ENCODE results near the gene PHF21A. TPM values are rescaled to one million over a fixed set of nuclear protein-coding genes. Genes with fewer than 3 reads are reported as not detected.

Gene PHF21A
- total RNA-seq, 1 experiment from 2014 or later, result 29.4 TPM

- TF ChIP-seq E2F1 (CRISPR knock-in tag; IDR thresholded peaks at IDR 0.05) (no peak), FOXP1 (CRISPR knock-in tag; IDR thresholded peaks at IDR 0.05; ENCODE audit: borderline replicate concordance) (0 out of 2 replicates have a peak, but pooled peaks have one; percentile 11), TP53 (CRISPR knock-in tag; IDR thresholded peaks at IDR 0.05) (no peak), GRHL2 (CRISPR knock-in tag; IDR thresholded peaks at IDR 0.05; ENCODE audit: insufficient replicate concordance, severe bottlenecking) (no peak), ELF4 (CRISPR knock-in tag; IDR thresholded peaks at IDR 0.05; ENCODE audit: low read depth) (no peak), ZNF416 (CRISPR knock-in tag; IDR thresholded peaks at IDR 0.05) (no peak), ZSCAN18 (CRISPR knock-in tag; IDR thresholded peaks at IDR 0.05) (no peak), GABPB1 (CRISPR knock-in tag; IDR thresholded peaks at IDR 0.05) (no peak), MLX (CRISPR knock-in tag; IDR thresholded peaks at IDR 0.05) (no peak), ZNF232 (CRISPR knock-in tag; IDR thresholded peaks at IDR 0.05) (no peak), JUN (CRISPR knock-in tag; IDR thresholded peaks at IDR 0.05) (no peak), NR2C2 (CRISPR knock-in tag; IDR thresholded peaks at IDR 0.05) (no peak), ATF3 (CRISPR knock-in tag; conservative IDR thresholded peaks at IDR 0.05) (no peak), CREM (CRISPR knock-in tag; IDR thresholded peaks at IDR 0.05) (no peak), ZNF317 (CRISPR knock-in tag; IDR thresholded peaks at IDR 0.05; ENCODE audit: borderline replicate concordance, low read depth) (no peak), ZMAT4 (CRISPR knock-in tag; IDR thresholded peaks at IDR 0.05) (no peak), MAX (CRISPR knock-in tag; IDR thresholded peaks at IDR 0.05) (0 out of 2 replicates have a peak, but pooled peaks have one; percentile 18), PREB (CRISPR knock-in tag; IDR thresholded peaks at IDR 0.05; ENCODE audit: borderline replicate concordance) (no peak), OVOL2 (CRISPR knock-in tag; IDR thresholded peaks at IDR 0.05; ENCODE audit: borderline replicate concordance) (no peak), USF2 (CRISPR knock-in tag; IDR thresholded peaks at IDR 0.05) (no peak), ZNF263 (CRISPR knock-in tag; IDR thresholded peaks at IDR 0.05; ENCODE audit: low read depth) (no peak), TEAD4 (CRISPR knock-in tag; IDR thresholded peaks at IDR 0.05) (no peak), ZNF423 (CRISPR knock-in tag; IDR thresholded peaks at IDR 0.05) (no peak), ZBTB21 (CRISPR knock-in tag; IDR thresholded peaks at IDR 0.05; ENCODE audit: borderline replicate concordance) (0 out of 2 replicates have a peak, but pooled peaks have one; percentile 47), CBFB (CRISPR knock-in tag; IDR thresholded peaks at IDR 0.05; ENCODE audit: low read depth) (no peak), HMGXB4 (CRISPR knock-in tag; IDR thresholded peaks at IDR 0.05) (peak; percentile 68; the same call in 1 of the 2 replicates), HMGA2 (CRISPR knock-in tag; IDR thresholded peaks at IDR 0.05) (no peak)
Observed at GRCh38 chr11:45885921-45886721, 235.1 kb downstream of the PHF21A start (continued).

Data from WTC11 (cell line).